Ovary (tissue), 3 donors: Measurements from ENCODE around the gene MYOM3.

Experiments
- CTCF ChIP-seq, 3 donors: fragments of 450-650 bp in 2 of 3; fragments of 200-600 bp in 1 of 3; IDR thresholded peaks; one replicate each; pipeline versions ENCODE4 v1.5.1 to v1.8.0; 2016 to 2022; ENCODE audit warnings: antibody characterized with exemption in 3 of 3, mild to moderate bottlenecking in 1 of 3
- POLR2A ChIP-seq: fragments of 450-650 bp; IDR thresholded peaks from one replicate; pipeline ENCODE4 v1.6.1; 2017; ENCODE audit warnings: antibody characterized with exemption, mild to moderate bottlenecking, moderate library complexity
- donor health status: DM: no; HTN: no; CAD: no.

GRCh38 chr1:24114753-24115152, 2.8 kb upstream of the MYOM3 start:
- TF ChIP-seq CTCF (IDR thresholded peaks at IDR 0.05) (no peak), POLR2A (no peak)
